IPS DF 6.9 (cell line): ENCODE measurements around the gene ZNF92.
"Not testable (repeated sequence)": the region's sequence is repeated elsewhere in the genome, so short reads cannot be mapped to it uniquely, and the experiment has no call there.

ENCODE experiments used
- DNase-seq: peaks from one replicate; pipeline ENCODE4 v3.0.0-alpha.2; 2013; ENCODE audit warnings: low read depth, low spot score
- H3K27ac ChIP-seq: one replicate; pipeline ENCODE4 v1.5.1; 2013; ENCODE audit warnings: low read length, control low read depth
- H3K27me3 ChIP-seq: 2 replicates; pipeline ENCODE4 v1.6.1; 2013; ENCODE audit warnings: mild to moderate bottlenecking, low read length; ENCODE audit not compliant: control insufficient read depth, insufficient read depth
- H3K36me3 ChIP-seq: 2 replicates; pipeline ENCODE4 v1.6.1; 2013; ENCODE audit warnings: low read length; ENCODE audit not compliant: control insufficient read depth, insufficient read depth
- H3K4me1 ChIP-seq: 2 replicates; pipeline ENCODE4 v1.6.1; 2013; ENCODE audit warnings: low read length; ENCODE audit not compliant: control insufficient read depth, insufficient read depth
- H3K4me3 ChIP-seq: 2 replicates; pipeline ENCODE4 v1.5.1; 2013; ENCODE audit warnings: mild to moderate bottlenecking, low read length
- H3K9me3 ChIP-seq: 2 replicates; pipeline ENCODE4 v1.6.1; 2013; ENCODE audit warnings: low read length, inconsistent platforms; ENCODE audit not compliant: control insufficient read depth, insufficient read depth
- WGBS: extraction: QIAGEN DNeasy Blood & Tissue Kit; methylation state at CpG from one replicate; pipeline ENCODE4 v1.1.7; 2013; ENCODE audit warnings: mixed read lengths, missing lambda C conversion rate; ENCODE audit not compliant: insufficient read length, insufficient coverage; 5-methylcytosine and 5-hydroxymethylcytosine counted together

The ZNF92 gene

GRCh38 chr7:65381742-65382141 lies 8.1 kb downstream of the ZNF92 start:
- no CpG with 5 or more reads among the region's 3 CpGs for WGBS
- H3K4me1 ChIP-seq = 0 out of 2 replicates have a peak, but pooled peaks cover 1% of the 10 kb centered on the region
- no peaks in the 10 kb centered on the region for H3K9me3 ChIP-seq
- H3K36me3 ChIP-seq = no peaks in the 10 kb centered on the region; the same call in 1 of the 2 replicates
- no peak for DNase-seq
- no peak overlapping the region for H3K27ac ChIP-seq
- no peak overlapping the region for H3K4me3 ChIP-seq
- H3K27me3 ChIP-seq = no peaks in the 10 kb centered on the region

GRCh38 chr7:65382452-65382851 lies 8.8 kb downstream of the ZNF92 start:
- Histone ChIP-seq H3K4me3 (no peak overlapping the region), H3K27ac (no peak overlapping the region), H3K4me1 (0 out of 2 replicates have a peak, but pooled peaks cover 1% of the 10 kb centered on the region), H3K9me3 (no peaks in the 10 kb centered on the region), H3K27me3 (no peaks in the 10 kb centered on the region), H3K36me3 (no peaks in the 10 kb centered on the region; the same call in 1 of the 2 replicates)
- WGBS = no CpG with 5 or more reads among the region's 3 CpGs
- no peak for DNase-seq

- DNase-seq = no peak
- H3K9me3 ChIP-seq = no peaks in the 10 kb centered on the region
- no peak overlapping the region for H3K27ac ChIP-seq
- H3K4me3 ChIP-seq = no peak overlapping the region
- no CpG with 5 or more reads among the region's 2 CpGs for WGBS
- H3K36me3 ChIP-seq = no peaks in the 10 kb centered on the region
- no peaks in the 10 kb centered on the region for H3K4me1 ChIP-seq
- no peaks in the 10 kb centered on the region for H3K27me3 ChIP-seq
These were observed 14.2 kb downstream of the ZNF92 start for GRCh38 chr7:65387891-65388290.

- Histone ChIP-seq H3K4me1 (no peaks in the 10 kb centered on the region), H3K27ac (no peak overlapping the region), H3K36me3 (no peaks in the 10 kb centered on the region), H3K4me3 (no peak overlapping the region), H3K27me3 (no peaks in the 10 kb centered on the region), H3K9me3 (no peaks in the 10 kb centered on the region)
- no CpG with 5 or more reads among the region's 4 CpGs for WGBS
- DNase-seq = no peak
These were observed 16.9 kb downstream of the ZNF92 start for GRCh38 chr7:65390588-65390987.

- Histone ChIP-seq H3K36me3 (no peaks in the 10 kb centered on the region), H3K9me3 (no peaks in the 10 kb centered on the region), H3K4me3 (no peak overlapping the region), H3K27me3 (no peaks in the 10 kb centered on the region), H3K27ac (no peak overlapping the region), H3K4me1 (no peaks in the 10 kb centered on the region)
- DNase-seq = no peak
- WGBS = no CpG with 5 or more reads among the region's 4 CpGs
These were observed 24.1 kb downstream of the ZNF92 start for GRCh38 chr7:65397730-65398142.

GRCh38 chr7:65398671-65399070 lies 25.0 kb downstream of the ZNF92 start:
- DNase-seq, H3K27ac ChIP-seq, H3K36me3 ChIP-seq, H3K4me1 ChIP-seq, H3K4me3 ChIP-seq, H3K9me3 ChIP-seq, H3K27me3 ChIP-seq: not testable (repeated sequence)
- no CpG with 5 or more reads among the region's 3 CpGs for WGBS

GRCh38 chr7:65399101-65399500 lies 25.4 kb downstream of the ZNF92 start:
- H3K27ac ChIP-seq, H3K4me3 ChIP-seq, H3K4me1 ChIP-seq, H3K9me3 ChIP-seq, H3K27me3 ChIP-seq, DNase-seq, H3K36me3 ChIP-seq: not testable (repeated sequence)
- no CpG with 5 or more reads among the region's 1 CpG for WGBS

- WGBS = no CpG with 5 or more reads among the region's 1 CpG
- Histone ChIP-seq H3K27me3 (no peaks in the 10 kb centered on the region), H3K9me3 (peaks cover 2% of the 10 kb centered on the region)
These were observed 30.4 kb downstream of the ZNF92 start for GRCh38 chr7:65404020-65404419.

GRCh38 chr7:65406706-65407105 lies 33.1 kb downstream of the ZNF92 start:
- WGBS = no CpG with 5 or more reads among the region's 2 CpGs
- DNase-seq, H3K27ac ChIP-seq, H3K9me3 ChIP-seq, H3K4me1 ChIP-seq, H3K4me3 ChIP-seq, H3K27me3 ChIP-seq, H3K36me3 ChIP-seq: not testable (repeated sequence)

More at GRCh38 chr7:65404020-65404419, 30.4 kb downstream of the ZNF92 start:
- DNase-seq = no peak
- no peak overlapping the region for H3K4me3 ChIP-seq
- H3K4me1 ChIP-seq = no peaks in the 10 kb centered on the region
- no peak overlapping the region for H3K27ac ChIP-seq
- H3K36me3 ChIP-seq = no peaks in the 10 kb centered on the region

- H3K27me3 ChIP-seq = no peaks in the 10 kb centered on the region
- WGBS = no CpG with 5 or more reads among the region's 3 CpGs
- H3K9me3 ChIP-seq = peaks cover 6% of the 10 kb centered on the region
- H3K36me3 ChIP-seq = no peaks in the 10 kb centered on the region
- no peak overlapping the region for H3K27ac ChIP-seq
- DNase-seq = no peak
- H3K4me3 ChIP-seq = no peak overlapping the region
- H3K4me1 ChIP-seq = no peaks in the 10 kb centered on the region
These were observed 35.7 kb downstream of the ZNF92 start for GRCh38 chr7:65409363-65409762.

- Histone ChIP-seq H3K9me3 (peaks cover 4% of the 10 kb centered on the region), H3K4me3 (no peak overlapping the region), H3K27me3 (no peaks in the 10 kb centered on the region), H3K36me3 (no peaks in the 10 kb centered on the region), H3K4me1 (no peaks in the 10 kb centered on the region), H3K27ac (no peak overlapping the region)
- DNase-seq = no peak
These were observed 37.6 kb downstream of the ZNF92 start for GRCh38 chr7:65411249-65411648.
